ENCODE results near the gene CSHL1.
A peak's percentile ranks its signal among the peaks of the same experiment; 100 is the strongest.

CSHL1 gene

DNA sequence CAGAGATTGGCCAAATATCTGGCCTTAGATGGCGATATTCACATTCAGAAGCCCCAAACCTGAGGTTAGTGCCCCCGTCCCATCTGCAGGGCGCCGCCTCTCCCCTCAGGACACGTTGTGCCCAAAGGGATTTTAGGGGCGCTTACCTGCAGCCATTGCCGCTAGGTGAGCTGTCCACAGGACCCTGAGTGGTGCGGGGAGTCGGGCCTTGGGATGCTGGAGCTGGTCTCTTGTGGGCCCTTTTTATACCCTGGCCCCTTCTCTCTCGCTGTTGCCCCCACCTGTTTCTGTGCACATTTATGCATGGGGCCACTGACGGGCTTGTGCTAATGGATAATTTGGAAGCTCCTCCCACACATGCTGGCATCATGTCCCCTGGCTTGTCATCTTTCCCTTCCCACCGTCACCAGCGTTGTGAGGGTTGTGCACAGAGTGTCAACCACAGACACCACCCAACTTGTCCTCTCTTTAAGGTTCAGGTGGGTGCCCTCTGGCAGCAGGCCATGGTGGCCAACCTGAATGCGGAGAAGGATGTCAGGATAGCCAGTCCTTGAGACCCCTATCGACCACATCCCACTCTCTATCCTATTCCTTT is at the start of gene CSHL1:
CSHL1 (minus strand) TSS at position 218 of the 595 bp plus-strand sequence; CDS start at position 156, 62 bp downstream.
- DNase-seq: no peak

DNA sequence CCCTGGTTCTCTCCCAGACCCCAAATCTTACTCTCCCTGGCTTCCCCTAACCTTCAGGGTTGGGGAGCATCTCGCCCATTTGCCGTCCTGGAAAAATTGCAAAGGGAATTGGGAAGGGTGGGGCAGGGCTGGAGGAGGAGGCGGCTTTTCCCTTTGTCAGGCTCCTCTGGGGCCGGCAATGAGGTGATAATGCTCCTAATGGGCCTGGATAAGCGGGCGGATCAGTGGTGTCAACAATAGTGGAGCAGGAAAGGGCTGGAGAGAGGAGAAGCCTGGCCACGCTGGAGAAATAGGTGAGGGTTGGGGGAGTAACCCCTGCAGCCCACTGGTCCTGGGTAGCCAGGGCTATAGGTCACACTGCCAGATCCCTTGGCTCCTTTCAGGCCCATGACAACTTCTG is 49.4 kb upstream of the CSHL1 start:
- DNase-seq: no peak

DNA sequence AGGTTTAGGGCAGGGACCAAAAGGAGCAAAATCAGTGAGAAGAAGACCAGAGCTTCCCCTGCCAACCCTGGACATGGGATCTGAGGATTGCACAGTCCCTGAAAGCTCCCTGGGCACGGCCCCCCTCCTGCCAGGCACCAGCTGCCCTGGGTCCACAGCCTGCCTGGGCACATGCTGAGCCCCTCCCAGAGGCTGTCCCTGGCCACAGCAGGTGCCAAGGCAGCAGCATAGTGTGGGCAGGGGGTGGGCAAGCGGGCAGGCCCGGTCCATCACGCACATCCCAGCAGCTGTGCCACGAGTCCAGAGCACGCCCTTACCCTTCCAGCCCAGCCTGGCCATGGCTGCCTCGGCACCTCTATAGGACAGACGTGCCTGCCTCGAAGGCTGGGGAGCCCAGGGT is 48.9 kb upstream of the CSHL1 start:
- DNase-seq: no peak

DNA sequence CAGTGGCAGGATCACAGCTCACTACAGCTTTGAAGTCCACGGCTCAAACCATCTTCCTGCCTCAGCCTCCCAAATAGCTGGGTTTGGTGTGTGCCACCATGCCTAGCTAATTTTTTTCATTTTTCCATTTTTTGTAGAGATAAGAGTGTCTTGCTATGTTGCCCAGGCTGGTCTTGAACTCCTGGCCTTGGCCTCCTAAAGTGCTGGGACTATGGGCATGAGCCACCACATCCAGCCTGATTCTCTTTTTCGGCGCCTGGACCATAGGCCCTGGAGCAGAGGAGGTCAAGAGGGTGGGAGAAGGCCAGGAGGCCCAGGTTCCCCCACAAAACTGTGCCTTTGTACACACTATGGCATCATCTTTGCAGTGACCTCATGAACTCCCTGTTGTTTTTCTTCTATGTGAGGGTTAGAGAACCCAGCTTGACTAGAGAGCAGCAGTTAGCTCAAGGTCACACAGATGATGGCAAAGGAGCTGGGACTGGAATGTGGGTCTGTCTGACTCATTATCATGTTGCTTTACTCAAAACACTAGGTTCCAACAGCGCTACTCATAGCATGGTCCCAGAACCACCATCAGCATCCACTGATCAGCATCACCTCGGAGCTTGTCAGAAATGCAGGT is 45.4 kb upstream of the CSHL1 start:
- DNase-seq: no peak

DNA sequence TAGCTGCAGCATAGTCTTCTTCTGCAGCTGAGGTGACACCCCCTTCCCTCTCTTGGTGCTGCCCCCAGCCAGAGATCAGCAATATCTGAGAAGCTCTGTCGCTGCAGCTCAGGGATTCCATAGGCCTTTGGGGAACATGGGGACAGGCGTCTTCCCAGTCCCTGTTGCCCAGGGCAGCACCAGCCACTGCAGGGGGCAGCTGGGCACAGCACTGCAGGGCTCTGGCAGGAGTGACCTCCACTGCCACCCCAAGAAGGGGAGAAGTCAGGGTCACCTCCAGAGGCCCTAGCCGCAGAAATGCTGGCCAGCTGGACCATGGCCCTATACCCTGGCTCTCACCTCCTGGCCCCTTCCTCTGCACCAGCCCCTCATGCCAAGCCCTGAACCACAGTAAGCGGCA is 44.7 kb upstream of the CSHL1 start:
- DNase-seq: no peak

DNA sequence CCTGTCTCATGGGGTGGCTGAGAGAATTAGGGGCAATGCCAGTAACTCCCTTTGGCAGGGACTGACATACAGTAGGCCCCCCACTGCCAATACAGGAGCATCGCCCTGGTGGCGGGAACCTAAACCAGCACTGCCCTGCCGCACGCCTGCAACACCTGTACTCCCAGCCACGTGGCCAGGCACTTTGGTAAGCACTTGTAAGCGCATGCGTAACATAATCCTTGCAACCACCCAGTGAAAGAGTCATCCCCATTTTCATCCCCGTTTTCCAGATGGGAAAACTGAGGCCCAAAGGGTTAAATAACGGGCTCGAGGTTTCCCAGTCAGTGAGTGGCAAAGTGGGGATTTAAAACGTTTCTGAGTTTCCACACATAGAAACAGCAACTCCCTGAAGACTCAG is 44.2 kb upstream of the CSHL1 start:
- no peak for DNase-seq

DNA sequence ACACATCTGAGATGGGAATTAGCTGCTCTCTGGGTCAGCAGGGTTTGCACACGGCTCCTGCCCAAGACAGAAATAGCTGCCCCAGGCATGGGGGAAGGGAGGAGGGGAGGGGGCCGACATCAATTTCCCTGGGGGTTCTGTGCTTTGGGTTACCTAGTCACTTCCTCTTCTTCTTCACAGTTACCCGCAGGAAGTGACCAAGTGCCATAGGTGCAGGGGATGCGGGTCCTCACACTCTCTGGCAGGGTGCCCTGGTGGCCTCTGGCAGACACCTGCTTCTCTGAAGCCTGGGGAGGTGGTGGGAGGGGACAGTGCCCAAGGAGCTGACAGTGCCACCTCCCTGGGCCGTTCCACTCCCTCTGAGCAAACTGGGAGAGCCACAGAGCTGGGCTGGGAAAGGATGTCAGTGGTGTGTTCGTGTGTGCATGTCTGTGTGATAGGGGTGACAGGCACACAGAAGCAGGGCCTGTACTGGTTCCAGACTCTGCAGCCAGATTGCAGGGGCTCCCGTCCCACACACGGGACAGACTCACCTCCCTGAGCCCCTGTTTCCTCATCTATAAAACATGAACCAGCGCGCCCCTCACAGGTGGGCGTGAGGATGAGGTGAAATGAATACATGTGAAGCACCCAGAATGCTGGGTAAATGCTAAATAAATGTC is 43.5 kb upstream of the CSHL1 start:
- peak; percentile 25 for DNase-seq

DNA sequence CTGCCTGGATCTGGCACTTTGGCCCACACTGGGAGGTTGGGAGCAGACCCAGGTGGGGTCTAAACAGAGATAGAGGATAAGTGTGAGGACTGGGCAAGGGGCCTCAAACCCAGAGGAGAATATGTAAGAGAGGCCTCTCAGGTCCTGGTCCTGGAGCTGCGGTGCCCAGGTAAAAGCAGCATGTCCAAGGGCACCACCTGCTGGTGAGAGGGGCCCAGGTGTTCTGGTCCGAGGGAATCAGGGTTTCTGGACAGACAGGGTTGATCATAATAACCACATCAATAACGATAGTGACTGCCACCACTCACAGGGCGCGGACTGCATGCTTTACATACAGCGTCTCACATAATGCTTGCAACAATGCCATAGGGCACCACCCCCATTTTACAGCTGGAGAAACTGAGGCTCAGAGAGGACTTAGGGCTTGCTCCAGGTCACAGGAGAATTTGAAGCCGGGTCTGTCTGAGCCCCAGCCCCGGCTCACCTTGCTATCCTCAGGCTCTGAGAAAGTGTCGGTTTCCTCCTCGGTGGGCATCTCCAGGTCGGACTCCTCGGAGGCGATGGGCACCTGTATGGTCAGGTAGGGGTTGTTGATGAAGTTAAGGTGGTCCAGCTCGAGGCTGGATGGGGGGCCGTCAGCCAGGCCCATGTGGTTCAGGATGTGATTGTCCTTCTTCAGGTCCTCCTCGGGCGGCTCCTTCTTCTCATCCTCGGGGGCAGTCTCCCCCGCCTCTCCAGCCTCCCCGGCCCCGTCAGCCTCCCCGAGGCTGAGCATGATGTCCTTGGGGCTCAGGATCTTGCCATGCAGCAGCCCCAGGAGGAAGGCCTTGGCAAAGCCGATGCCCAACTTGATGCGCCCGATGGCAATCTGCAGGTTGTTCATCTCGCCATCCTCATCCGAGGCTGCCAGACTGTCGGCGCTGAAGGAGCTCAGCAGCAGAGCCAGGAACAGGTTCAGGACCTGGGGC is 40.2 kb upstream of the CSHL1 start:
- DNase-seq: peak; percentile 26

DNA sequence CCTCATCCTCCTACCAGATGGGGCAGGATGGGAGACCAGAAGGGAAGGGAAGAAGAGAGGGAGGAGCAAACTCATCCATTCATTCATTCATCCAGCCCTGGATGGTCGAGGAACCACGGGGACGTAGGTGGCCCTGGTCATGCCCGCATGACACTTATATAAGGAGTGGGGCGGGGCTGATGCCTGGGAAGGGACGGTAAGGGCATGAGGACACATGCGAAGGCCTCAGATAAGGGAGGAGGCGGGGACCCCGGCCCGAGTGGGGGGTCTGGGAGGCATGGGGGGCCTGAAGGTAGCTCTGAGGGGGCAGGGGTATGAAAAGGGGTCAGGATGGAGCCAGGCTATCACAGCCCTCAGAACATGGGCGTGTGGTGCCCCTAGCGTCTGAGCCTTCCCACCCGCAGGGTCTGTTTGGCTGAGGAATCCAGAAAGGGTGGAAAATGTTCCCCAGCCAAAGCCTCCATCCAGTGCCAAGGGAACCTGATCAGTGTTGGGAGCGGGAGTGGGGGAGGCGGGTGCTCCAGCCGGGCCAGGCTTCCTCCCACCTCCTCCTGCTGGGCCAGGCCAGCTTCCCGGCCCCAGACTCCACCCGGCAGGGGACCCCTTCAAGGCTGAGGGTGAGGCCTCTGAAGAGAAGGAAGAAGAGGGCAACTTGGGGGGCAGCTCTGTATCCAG is 38.7 kb upstream of the CSHL1 start:
- no peak for DNase-seq

DNA sequence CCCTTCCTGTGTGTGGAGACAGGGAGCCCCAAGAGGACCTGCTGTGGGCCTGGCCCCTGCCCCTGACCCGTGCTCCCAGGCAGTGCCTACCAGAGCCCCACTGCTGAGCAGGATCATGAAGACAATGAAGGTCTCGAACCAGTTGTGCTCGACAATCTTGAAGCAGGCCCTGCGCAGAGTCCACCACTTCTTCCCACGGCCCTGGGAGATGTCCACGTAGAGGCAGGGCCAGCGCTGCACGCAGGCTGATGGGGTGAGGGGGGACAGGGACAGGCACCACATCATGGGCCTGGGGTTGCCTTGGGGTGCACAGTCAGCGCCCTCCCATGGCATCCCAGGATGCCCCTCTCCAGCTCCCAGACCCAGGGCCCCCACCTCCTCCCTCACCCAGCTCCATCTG is 37.5 kb upstream of the CSHL1 start:
- no peak for DNase-seq

DNA sequence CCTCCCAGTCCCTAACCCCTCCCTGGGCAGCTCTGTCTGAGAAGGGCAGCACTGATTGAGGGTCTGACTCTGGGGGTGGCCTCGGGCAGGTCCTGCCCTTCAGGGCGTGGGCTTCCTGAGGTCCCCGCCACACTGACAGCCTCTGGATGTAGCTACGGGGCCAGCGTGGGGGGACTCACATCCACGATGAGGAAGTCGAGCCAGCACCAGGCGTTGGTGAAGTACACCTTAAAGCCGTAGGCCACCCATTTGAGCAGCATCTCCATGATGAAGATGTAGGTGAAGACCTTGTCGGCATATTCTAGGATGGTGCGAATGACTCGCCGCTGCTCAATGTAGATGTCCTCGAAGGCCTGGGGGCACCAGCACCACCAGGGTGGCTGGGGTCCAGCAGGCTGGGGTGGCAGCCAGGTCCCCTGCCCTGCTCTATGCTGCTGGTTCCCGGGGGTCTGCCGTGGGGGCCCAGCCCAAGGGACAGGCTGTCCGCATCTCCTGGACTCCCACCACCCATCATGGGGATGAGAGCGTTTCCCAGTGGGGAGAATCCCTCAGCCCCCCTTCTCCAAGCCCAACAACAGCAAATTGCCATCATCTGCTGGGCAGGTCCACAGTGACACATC is 36.8 kb upstream of the CSHL1 start:
- DNase-seq: no peak

DNA sequence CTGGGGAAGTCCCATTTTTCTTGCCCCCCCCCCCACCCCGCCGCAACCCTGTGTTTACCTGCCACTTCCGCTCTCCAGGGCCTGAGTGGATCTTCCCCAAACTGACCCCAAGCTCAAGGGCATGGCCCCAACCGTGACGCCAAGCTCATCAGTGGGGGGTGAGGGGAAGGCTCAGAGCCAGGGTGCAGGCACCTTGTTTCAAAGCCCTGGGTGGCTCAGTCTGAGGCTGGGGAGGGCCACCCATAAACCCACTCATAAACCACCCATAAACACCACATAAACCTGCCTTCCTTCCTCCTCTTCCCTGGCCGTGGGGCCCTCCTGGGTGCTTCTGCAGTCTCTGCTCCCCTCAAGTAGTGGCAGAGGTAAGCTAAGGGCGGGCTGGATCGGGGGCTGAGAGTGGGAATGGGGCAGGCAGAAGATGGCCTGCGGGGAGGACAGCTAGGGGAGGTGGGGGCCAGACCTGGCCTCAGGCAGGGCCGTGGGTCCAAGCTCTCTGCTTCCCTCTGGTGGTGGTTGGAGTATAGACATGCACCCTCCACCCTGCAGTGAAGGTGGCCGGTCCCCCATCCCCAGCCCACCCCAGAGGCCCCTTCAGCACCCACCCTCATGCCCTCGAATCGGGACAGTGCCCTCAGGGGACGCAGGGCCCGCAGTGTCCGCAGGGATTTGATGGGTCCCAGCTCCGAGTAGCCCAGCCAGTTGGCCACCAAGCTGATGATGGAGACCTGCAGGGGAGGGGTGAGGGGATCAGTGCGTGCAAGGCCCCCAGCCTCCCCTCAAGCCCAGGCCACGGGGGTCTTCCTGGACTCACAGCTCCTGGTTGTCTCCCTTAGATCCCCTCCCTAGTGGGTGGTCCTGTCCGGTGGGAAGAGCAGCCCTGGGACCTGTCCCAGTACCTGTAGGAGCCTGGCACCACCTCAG is 35.6 kb upstream of the CSHL1 start:
- DNase-seq: peak; percentile 80

DNA sequence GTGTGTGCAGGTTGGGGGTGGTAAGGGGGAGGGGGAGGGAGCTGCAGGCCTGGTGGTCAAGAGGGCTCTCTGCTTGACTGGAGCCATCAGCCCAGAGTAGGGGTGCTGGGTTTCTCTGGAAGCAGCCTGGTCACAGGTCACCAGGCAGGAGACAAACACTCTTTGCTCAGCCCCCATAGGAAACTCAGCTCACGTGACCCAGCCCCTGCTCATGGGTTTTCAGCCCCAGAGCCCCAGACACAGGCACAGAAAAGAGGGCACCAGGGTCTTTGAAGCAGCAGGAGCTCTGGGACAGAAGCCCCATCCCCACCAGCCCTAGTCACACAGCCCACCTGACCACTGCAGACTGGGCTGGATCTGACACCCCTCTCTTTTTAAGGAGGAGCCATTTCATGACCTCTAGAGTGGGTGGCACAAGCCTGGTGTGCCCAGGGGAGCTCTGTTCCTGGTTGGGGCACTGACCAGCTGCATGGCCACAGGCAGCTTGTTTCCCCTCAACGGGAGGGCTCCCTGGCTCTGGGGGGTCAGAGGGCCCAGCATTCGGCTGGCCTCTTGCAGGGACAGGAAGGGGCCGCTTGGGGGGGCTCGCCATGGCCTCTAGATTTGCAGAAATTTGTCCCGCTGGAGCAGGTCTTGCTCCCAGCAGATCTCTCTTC is 34.9 kb upstream of the CSHL1 start:
- no peak for DNase-seq

DNA sequence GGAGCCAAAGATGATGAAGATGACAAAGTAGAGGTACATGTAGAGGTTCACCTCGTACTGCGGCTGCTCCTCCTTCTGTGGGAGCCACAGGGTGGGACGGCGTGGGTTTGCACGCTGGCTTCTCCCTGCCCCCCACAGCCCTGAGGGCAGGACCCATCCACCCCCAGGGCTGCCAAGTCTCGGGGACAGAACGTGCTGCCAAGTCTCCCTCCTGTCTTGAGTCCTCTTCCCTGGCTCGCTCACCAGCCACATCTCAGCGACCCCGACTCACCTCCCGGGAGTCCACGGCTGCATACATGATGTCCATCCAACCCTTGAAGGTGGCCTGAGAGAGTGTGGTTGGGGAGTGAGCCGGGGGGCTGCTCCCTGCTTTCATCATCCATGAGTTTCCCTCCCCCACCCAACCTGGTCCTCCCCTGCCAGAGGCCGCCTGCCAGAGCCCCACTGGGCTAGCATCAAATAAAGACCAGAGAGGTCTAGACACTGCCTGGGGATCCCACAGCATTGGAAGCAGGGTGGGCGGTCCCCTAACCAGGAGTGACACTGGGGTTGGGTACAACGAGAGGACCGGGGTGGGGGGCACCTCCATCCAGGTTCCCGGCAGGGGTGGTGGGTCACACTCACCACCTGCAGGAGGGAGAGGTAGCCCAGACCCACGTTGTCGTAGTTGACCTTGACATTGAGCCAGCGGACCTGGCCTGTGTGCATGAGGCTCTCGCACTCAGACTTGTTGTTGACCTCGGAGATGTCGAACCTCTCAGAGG is 33.9 kb upstream of the CSHL1 start:
- no peak for DNase-seq

DNA sequence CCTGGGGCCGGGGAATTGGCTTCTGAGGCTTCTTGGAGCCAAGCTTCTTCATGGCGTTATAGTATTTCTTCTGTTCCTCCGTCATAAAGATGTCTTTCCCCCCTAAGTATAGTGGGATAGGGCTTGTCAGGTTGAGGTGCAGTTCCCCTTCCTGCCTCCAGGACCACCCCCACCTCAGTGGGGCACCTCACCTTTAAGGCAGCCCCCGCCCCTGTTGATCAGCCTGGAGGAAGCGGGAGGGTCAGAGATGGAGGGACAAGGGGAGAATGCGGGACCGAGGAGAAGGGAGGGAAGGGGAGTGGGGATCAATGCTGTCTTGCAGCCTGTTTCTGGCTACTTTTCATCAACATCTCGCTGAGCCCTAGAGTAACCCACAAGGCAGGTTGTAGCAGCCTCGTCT is 32.7 kb upstream of the CSHL1 start:
- DNase-seq: no peak

DNA sequence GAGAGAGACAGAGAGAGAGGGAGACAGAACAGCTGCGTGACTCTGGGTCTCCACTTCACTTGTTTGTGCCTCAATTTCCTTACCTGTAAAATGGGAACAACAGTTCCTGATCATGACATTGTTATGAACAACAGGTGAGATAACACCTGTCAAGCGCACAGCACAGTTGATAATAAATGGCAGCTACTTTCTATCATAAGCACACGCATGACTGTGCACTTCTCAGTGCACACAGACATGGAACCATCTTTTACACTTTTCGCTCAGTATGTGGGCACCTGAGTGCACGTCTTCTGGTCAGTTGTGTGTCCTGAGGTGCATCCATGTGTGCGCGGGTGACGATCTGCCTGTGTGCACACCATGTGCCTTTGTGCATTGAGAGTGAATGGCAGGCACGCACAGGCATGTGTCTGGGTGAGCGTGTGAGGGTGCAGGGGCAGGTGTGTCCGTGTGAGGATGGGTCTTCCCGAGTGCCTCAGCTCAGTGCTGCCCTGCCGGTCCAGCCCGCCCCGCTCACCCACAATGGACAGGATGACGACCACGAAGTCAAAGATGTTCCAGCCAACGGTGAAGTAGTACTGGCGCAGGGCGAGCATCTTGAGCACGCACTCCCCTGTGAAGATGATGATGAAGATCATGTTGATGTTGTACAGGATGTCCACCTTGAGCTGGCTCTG is 31.4 kb upstream of the CSHL1 start:
- DNase-seq: no peak

DNA sequence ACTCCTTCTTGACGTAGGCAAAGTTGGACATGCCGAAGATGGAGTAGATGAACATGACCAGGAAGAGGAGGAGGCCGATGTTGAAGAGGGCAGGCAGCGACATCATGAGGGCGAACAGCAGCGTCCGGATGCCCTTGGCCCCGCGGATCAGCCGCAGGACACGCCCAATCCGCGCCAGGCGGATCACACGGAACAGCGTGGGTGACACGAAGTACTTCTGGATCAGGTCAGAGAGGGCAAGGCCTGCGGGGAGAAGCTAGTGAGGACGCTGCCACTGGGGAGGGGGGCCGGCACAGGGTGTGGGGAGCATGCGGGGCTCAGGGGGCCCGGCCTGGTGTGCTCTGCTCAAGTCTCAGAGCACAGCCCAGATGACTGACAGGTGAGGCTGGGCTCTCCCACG is 30.7 kb upstream of the CSHL1 start:
- DNase-seq: no peak

DNA sequence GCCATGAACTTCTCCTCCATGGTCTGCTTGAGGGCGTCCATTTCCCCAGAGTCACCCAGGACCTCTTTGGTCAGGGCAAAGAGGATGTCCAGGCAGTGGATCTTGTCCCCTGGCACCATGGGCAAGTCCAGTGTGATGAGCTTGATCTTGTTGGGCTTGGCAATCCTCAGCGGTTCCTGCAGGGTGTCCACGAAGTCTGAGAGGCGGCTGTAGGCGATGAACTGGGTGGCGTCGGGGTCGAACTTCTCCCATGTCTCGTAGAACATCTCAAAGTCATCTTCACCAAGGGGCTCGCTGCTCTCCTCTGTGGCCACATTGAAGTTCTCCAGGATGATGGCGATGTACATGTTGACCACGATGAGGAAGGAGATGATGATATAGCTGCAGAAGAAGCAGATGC is 30.1 kb upstream of the CSHL1 start:
- DNase-seq: no peak

DNA sequence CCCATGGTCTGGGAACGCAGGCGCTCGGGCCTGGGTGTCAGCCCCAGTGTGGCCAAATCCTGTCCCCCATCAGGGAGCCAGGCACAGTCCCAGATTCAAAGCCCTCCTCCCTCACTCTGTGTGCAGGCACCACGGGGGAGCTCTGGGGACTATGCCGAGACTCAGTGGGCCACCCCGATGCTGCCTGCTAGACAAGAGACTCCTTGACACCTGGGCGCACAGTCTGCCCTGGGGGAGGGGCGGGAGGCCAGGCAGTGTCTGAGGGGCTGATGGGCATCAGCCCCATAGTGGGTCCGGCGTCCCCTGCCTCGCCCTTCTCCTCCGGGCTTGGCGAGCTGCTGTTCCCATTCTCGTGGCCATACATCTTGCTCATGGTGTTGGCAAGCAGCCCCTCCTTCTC is 29.5 kb upstream of the CSHL1 start:
- no peak for DNase-seq
